Uterus (tissue), 4 donors: Measurements from ENCODE around the gene SH3RF3. TPM values are rescaled to one million over a fixed set of nuclear protein-coding genes. Genes with fewer than 3 reads are reported as not detected.

Experiments
- DNase-seq, 2 donors: peaks; one replicate each; pipeline ENCODE4 v3.0.0-alpha.2; 2019 to 2020
- H3K27ac ChIP-seq, 2 donors: fragments of 200-600 bp; sonication (generic); 1 replicate in 1 of 2; 2 replicates in 1 of 2; pipeline ENCODE4 v1.5.1; 2016 to 2018
- H3K27me3 ChIP-seq, 2 donors: fragments of 200-600 bp; sonication (generic); one replicate each; pipeline ENCODE4 v1.5.1; 2018 to 2019; ENCODE audit warnings: control low read depth in 1 of 2
- H3K36me3 ChIP-seq, 2 donors: fragments of 200-600 bp; sonication (generic); one replicate each; pipeline ENCODE4 v1.5.1; 2019; ENCODE audit warnings: control low read depth in 1 of 2
- H3K4me1 ChIP-seq, 2 donors: fragments of 200-600 bp; sonication (generic); one replicate each; pipeline ENCODE4 v1.5.1; 2018 to 2019; ENCODE audit warnings: control low read depth in 1 of 2
- H3K4me3 ChIP-seq, 2 donors: fragments of 200-600 bp; sonication (generic); 1 replicate in 1 of 2; 2 replicates in 1 of 2; pipeline ENCODE4 v1.5.1; 2018 to 2019; ENCODE audit warnings: mild to moderate bottlenecking in 1 of 2
- H3K9me3 ChIP-seq, 2 donors: fragments of 200-600 bp; sonication (generic); one replicate each; pipeline ENCODE4 v1.5.1; 2019; ENCODE audit warnings: control low read depth in 1 of 2
- POLR2A ChIP-seq, 2 donors: fragments of 450-650 bp; IDR thresholded peaks; one replicate each; pipeline ENCODE4 v1.6.1; 2016; ENCODE audit warnings: antibody characterized with exemption in 2 of 2, mild to moderate bottlenecking in 1 of 2, moderate library complexity in 1 of 2
- intact Hi-C: fragments of 100-400 bp; cut with DNase I; formaldehyde crosslinking; loops from one replicate; pipeline ENCODE4 v1.15.1; 2023; ENCODE audit warnings: low total_unique reads
- microRNA-seq: library from miRNA; unstranded; fragments of <30 nt; microRNA quantifications from one replicate; pipeline ENCODE4, GENCODE V29; 2016; ENCODE audit warnings: borderline microRNAs expressed, borderline replicate concordance
- small RNA-seq: library from RNA; depleted of rRNA; stranded (forward); fragments of <200 nt; gene quantifications from one replicate; pipeline ENCODE3, GENCODE V24; 2016
- total RNA-seq, 4 donors: library from RNA; depleted of rRNA in 3 of 4; stranded (reverse); fragments of >200 nt in 3 of 4; gene quantifications; one replicate each; pipeline versions ENCODE4 v1.1.0 to v1.2.4, GENCODE V29; 2014 to 2023
- TF ChIP-seq, protein P1 (sequence below), 4 experiments: fragments of 200-600 bp in 2 of 4; fragments of 450-650 bp in 2 of 4; sonication (generic) in 2 of 4; IDR thresholded peaks; one replicate each; pipeline ENCODE4 v1.5.1; 2016 to 2019; ENCODE audit warnings: antibody characterized with exemption in 4 of 4, mild to moderate bottlenecking in 2 of 4, moderate library complexity in 1 of 4
- donor health status: DM: yes; HTN: yes; CAD: no.

Gene SH3RF3
- total RNA-seq, 4 donors from 2014 or later, result 5.1 to 10.2 (median 8.7) TPM; not detected in 1

DNA sequence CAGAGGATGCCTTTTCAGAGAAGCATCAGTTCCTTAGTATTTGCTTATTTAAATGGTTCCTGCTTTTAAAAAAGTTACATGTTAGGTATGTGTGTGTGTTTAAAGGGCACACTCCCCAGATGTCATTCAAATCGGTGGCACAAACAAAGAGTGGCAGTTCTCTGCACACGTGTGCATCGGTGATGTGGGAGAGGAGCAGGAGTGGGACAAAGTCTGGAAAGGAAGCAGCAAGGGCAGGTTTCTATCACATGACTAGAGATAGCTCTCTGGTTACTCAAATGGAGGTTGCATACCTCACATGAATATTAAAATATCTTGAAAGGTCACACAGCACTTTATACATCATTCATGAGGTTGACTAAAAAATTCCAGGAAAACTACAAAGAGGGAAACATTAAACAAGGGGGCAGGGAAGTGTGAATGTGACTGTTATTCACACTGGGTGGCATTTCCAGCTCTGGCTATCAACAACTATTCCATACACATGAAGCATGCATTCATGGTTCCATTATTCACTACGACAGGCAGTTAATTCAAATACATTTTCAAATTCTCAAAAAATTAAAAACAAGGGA lies 420.1 kb downstream of the SH3RF3 start:
- no peak for DNase-seq
- TF ChIP-seq, protein P1, sequence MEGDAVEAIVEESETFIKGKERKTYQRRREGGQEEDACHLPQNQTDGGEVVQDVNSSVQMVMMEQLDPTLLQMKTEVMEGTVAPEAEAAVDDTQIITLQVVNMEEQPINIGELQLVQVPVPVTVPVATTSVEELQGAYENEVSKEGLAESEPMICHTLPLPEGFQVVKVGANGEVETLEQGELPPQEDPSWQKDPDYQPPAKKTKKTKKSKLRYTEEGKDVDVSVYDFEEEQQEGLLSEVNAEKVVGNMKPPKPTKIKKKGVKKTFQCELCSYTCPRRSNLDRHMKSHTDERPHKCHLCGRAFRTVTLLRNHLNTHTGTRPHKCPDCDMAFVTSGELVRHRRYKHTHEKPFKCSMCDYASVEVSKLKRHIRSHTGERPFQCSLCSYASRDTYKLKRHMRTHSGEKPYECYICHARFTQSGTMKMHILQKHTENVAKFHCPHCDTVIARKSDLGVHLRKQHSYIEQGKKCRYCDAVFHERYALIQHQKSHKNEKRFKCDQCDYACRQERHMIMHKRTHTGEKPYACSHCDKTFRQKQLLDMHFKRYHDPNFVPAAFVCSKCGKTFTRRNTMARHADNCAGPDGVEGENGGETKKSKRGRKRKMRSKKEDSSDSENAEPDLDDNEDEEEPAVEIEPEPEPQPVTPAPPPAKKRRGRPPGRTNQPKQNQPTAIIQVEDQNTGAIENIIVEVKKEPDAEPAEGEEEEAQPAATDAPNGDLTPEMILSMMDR (IDR thresholded peaks at IDR 0.05), result no peak
- no peak for TF ChIP-seq POLR2A (IDR thresholded peaks at IDR 0.05)
- H3K36me3 ChIP-seq, result no peaks in the 10 kb centered on the region
- no peak overlapping the region for H3K27ac ChIP-seq
- no peaks in the 10 kb centered on the region for H3K9me3 ChIP-seq
- intact Hi-C loops, result no loop called here
- no peaks in the 10 kb centered on the region for H3K4me1 ChIP-seq
- no peaks in the 10 kb centered on the region for H3K27me3 ChIP-seq
- no peak overlapping the region for H3K4me3 ChIP-seq

Small RNA genes lying within 50 kb of the gene (microRNA-seq; reads per million reads assigned to microRNA genes)
- gene MIR4265 (not detected), gene MIR4266 (not detected)

Small RNA genes lying within 50 kb of the gene (small RNA-seq; reads per million reads assigned to genes)
- gene MIR4265 (not detected), gene MIR4266 (not detected), gene RF00017 (not detected), gene SNRPGP9 (not detected)

Other genes with a start within 250 kb of the SH3RF3 start
- gene EDAR, start 140.0 kb upstream of the SH3RF3 start, total RNA-seq, result under 1 TPM in 1 of 4 donors, not detected in 3; 0.62 TPM